ENCODE measurements around the gene MTMR12. TPM values are rescaled to one million over a fixed set of nuclear protein-coding genes. Genes with fewer than 3 reads are reported as not detected.
"Not testable (repeated sequence)": the region's sequence is repeated elsewhere in the genome, so short reads cannot be mapped to it uniquely, and the experiment has no call there.

Gene MTMR12
- polyA plus RNA-seq, 1 donor (not counting 4 experiments of a cell fraction or from before 2014, with no cell fraction given), result 17.1 TPM

DNA sequence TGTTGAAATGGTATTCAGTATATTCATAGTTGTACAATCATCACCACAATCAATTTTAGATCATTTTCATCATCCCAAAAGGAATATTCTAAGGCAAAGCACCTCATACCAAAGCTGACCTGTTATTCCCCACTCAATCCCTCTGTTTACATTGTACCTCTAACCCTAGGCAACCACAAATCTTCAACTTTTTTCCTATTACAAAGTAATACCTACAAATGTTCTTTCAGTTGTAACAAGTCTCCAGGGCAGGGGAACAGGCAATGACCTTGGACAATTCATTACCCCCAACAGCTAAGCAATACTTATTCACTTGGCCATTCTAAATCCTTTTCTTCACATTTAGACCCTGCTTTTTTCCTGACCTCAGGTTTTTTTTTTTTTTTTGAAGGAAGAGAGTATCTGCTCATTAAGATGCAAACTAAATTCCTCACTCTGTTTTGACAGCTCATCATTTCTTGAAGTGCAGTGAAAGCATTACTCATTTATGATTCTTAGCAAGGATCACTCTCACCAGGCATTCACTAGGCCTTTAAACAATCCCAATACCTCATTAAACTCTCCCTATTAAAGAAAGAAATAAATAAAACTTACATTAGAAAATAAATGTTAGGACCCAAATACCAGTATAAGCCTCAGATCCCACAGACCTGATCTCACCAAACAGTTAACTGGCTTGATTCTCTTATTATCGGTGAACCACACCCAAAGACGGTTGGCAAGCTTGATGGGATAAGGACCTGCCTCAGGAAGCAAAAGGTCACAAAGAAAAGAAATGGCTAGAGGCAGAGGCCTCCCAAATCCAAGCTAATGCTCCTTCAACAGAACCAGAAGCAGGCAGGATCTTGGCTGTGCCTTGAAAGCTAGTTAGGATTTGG is 15.3 kb downstream of the MTMR12 start:
- H3K27me3 ChIP-seq (ENCODE audit: control insufficient read depth, extremely low read depth, insufficient read depth, low read length), result no peaks in the 10 kb centered on the region
- H3K4me1 ChIP-seq (ENCODE audit: control insufficient read depth, extremely low read depth, insufficient read depth, low read length), result peaks cover 8% of the 10 kb centered on the region
- H3K9ac ChIP-seq (ENCODE audit: control insufficient read depth, extremely low read depth, insufficient read depth, low read length), result no peak overlapping the region
- H3K4me3 ChIP-seq (ENCODE audit: control insufficient read depth in 2 of 3, extremely low read depth in 1 of 3, insufficient read depth in 2 of 3, low read depth in 1 of 3, low read length in 3 of 3), result no peak overlapping the region
- dilution Hi-C loops (cut with MboI; ENCODE audit: extremely low pct_ligation_motif_present, low sequenced_read_pairs), result no loop called here
- H3K4me2 ChIP-seq (ENCODE audit: control insufficient read depth, extremely low read depth, insufficient read depth, low read depth, low read length), result no peak overlapping the region
- H4K20me1 ChIP-seq (ENCODE audit: control insufficient read depth, extremely low read depth, insufficient read depth, low read length), result peaks cover 4% of the 10 kb centered on the region
- H3K36me3 ChIP-seq (ENCODE audit: control insufficient read depth in 2 of 2, extremely low read depth in 1 of 2, insufficient read depth in 2 of 2, low read length in 2 of 2), result peaks cover 0 to 3% of the 10 kb centered on the region in 2 experiments
- no peak overlapping the region for H2AFZ ChIP-seq (ENCODE audit: control insufficient read depth, low read length)
- peaks cover 35% of the 10 kb centered on the region for H3K79me2 ChIP-seq (ENCODE audit: control insufficient read depth, insufficient read depth, low read length)
- H3K9me3 ChIP-seq (ENCODE audit: control insufficient read depth, low read depth, low read length), result no peaks in the 10 kb centered on the region
- DNase-seq (ENCODE audit: low read depth, low spot score) (no peak), FAIRE-seq (no peak)
- H3K9me1 ChIP-seq (ENCODE audit: control insufficient read depth, extremely low read depth, insufficient read depth, low read length), result no peaks in the 10 kb centered on the region
- H3K27ac ChIP-seq (ENCODE audit: control insufficient read depth, insufficient read depth, low read length), result no peak overlapping the region
- no peak for TF ChIP-seq EZH2 (IDR thresholded peaks at IDR 0.05; ENCODE audit: low read length)
- TF ChIP-seq, protein P1, sequence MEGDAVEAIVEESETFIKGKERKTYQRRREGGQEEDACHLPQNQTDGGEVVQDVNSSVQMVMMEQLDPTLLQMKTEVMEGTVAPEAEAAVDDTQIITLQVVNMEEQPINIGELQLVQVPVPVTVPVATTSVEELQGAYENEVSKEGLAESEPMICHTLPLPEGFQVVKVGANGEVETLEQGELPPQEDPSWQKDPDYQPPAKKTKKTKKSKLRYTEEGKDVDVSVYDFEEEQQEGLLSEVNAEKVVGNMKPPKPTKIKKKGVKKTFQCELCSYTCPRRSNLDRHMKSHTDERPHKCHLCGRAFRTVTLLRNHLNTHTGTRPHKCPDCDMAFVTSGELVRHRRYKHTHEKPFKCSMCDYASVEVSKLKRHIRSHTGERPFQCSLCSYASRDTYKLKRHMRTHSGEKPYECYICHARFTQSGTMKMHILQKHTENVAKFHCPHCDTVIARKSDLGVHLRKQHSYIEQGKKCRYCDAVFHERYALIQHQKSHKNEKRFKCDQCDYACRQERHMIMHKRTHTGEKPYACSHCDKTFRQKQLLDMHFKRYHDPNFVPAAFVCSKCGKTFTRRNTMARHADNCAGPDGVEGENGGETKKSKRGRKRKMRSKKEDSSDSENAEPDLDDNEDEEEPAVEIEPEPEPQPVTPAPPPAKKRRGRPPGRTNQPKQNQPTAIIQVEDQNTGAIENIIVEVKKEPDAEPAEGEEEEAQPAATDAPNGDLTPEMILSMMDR (optimal IDR thresholded peaks at IDR 0.05 in 1 of 3, IDR thresholded peaks at IDR 0.05 in 1 of 3, conservative IDR thresholded peaks at IDR 0.05 in 1 of 3; ENCODE audit: extremely low read depth in 1 of 3, insufficient read depth in 2 of 3, low read length in 3 of 3), result no peak

DNA sequence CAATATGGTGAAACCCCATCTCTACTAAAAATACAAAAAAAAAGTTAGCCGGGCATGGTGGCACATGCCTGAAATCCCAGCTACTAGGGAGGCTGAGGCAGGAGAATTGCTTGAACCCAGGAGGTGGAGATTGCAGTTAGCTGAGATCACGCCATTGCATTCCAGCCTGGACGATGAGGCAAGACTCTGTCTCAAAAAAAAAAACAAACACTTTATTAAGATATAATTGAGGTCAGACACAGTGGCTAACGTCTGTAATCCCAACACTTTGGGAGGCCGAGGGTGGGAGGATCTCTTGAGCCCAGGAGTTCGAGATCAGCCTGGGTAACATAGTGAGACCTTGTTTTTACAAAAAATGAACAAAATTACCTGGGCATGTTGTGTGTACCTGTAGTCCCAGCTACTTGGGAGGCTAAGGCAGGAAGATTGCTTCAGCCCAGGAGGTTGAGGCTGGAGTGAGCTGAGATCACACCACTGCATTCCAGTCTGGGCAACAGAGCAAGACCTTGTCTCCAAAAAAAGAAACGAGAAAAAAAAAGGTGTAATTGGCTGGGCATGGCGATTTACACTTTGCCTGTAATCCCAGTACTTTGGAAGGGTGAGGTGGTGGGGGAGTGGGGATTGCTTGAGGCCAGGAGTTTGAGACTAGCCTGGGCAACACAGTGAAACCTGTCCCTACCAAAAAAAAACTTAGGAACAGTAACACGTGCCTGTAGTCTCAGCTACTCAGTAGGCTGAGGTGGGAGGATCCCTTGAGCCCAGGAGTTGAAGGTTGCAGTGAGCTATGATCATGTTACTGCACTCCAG is 16.6 kb downstream of the MTMR12 start:
- H4K20me1 ChIP-seq (ENCODE audit: control insufficient read depth, extremely low read depth, insufficient read depth, low read length); H3K27ac ChIP-seq (ENCODE audit: control insufficient read depth, insufficient read depth, low read length); H3K9me3 ChIP-seq (ENCODE audit: control insufficient read depth, low read depth, low read length); H3K4me1 ChIP-seq (ENCODE audit: control insufficient read depth, extremely low read depth, insufficient read depth, low read length); H3K9ac ChIP-seq (ENCODE audit: control insufficient read depth, extremely low read depth, insufficient read depth, low read length); H3K36me3 ChIP-seq (ENCODE audit: control insufficient read depth in 2 of 2, extremely low read depth in 1 of 2, insufficient read depth in 2 of 2, low read length in 2 of 2); H3K9me1 ChIP-seq (ENCODE audit: control insufficient read depth, extremely low read depth, insufficient read depth, low read length); dilution Hi-C loops (cut with MboI; ENCODE audit: extremely low pct_ligation_motif_present, low sequenced_read_pairs); FAIRE-seq; DNase-seq (ENCODE audit: low read depth, low spot score); H3K27me3 ChIP-seq (ENCODE audit: control insufficient read depth, extremely low read depth, insufficient read depth, low read length); H2AFZ ChIP-seq (ENCODE audit: control insufficient read depth, low read length); H3K4me2 ChIP-seq (ENCODE audit: control insufficient read depth, extremely low read depth, insufficient read depth, low read depth, low read length); H3K4me3 ChIP-seq (ENCODE audit: control insufficient read depth in 2 of 3, extremely low read depth in 1 of 3, insufficient read depth in 2 of 3, low read depth in 1 of 3, low read length in 3 of 3): not testable (repeated sequence)
- peaks cover 33% of the 10 kb centered on the region for H3K79me2 ChIP-seq (ENCODE audit: control insufficient read depth, insufficient read depth, low read length)
